ENCODE data around the gene ASIC2. TPM values are rescaled to one million over a fixed set of nuclear protein-coding genes. Genes with fewer than 3 reads are reported as not detected.
A peak's percentile ranks its signal among the peaks of the same experiment; 100 is the strongest.

ASIC2 gene
- total RNA-seq, 1 experiment from 2014 or later: 0.74 TPM

GRCh38 chr17:33260638-33261037, 32.5 kb downstream of the ASIC2 start:
- Histone ChIP-seq H3K27me3 (ENCODE audit: insufficient read depth, low read length) (no peaks in the 10 kb centered on the region), H3K4ac (ENCODE audit: low read depth, low read length) (no peak overlapping the region), H3K56ac (ENCODE audit: insufficient read length, low read depth, low read length) (no peak overlapping the region), H2AFZ (ENCODE audit: low read length) (no peak overlapping the region), H2BK20ac (ENCODE audit: low read depth, low read length, poor library complexity, severe bottlenecking) (no peak overlapping the region), H3K27ac (ENCODE audit: insufficient read length, low read depth, low read length) (no peak overlapping the region), H2AK5ac (ENCODE audit: insufficient read length, low read length) (no peak overlapping the region), H3K79me1 (ENCODE audit: insufficient read depth, low read depth, low read length, poor library complexity, severe bottlenecking) (no peaks in the 10 kb centered on the region), H3K23me2 (ENCODE audit: insufficient read length, low read depth, low read length, poor library complexity, severe bottlenecking) (no peaks in the 10 kb centered on the region), H4K20me1 (ENCODE audit: control insufficient read depth, insufficient read depth, insufficient read length) (no peaks in the 10 kb centered on the region), H4K5ac (ENCODE audit: insufficient read length, low read depth, low read length) (no peak overlapping the region), H2BK120ac (ENCODE audit: low read depth, low read length, poor library complexity, severe bottlenecking) (no peak overlapping the region), H3K4me2 (ENCODE audit: insufficient read depth, insufficient read length, low read length) (no peak overlapping the region), H3T11ph (ENCODE audit: low read length) (no peak overlapping the region), H3K14ac (ENCODE audit: insufficient read depth, low read length) (no peak overlapping the region), H3K23ac (ENCODE audit: insufficient read length, low read depth, low read length) (no peak overlapping the region), H2BK12ac (ENCODE audit: insufficient read length, low read depth, low read length) (no peak overlapping the region), H3K4me1 (ENCODE audit: insufficient read depth, low read length) (no peaks in the 10 kb centered on the region), H3K79me2 (ENCODE audit: insufficient read depth, low read length) (no peaks in the 10 kb centered on the region), H3K9ac (ENCODE audit: extremely low read depth, insufficient read length, low read length) (no peak overlapping the region), H2BK5ac (ENCODE audit: insufficient read length, low read length) (no peak overlapping the region), H2BK15ac (ENCODE audit: low read depth, low read length) (no peak overlapping the region), H3K9me3 (ENCODE audit: control insufficient read depth, low read depth, low read length) (no peaks in the 10 kb centered on the region), H3K18ac (ENCODE audit: insufficient read length, low read depth, low read length) (no peak overlapping the region), H4K8ac (replicated peaks; ENCODE audit: insufficient read length, low read depth, low read length) (no peak overlapping the region), H4K91ac (ENCODE audit: insufficient read length, low read depth, low read length) (no peak overlapping the region)
- WGBS (ENCODE audit: extremely low coverage, insufficient read length, low lambda C conversion rate): no CpG with 5 or more reads among the region's 10 CpGs
- H3K36me3 Mint-ChIP-seq (ENCODE audit: insufficient read depth in 1 of 3, low read depth in 3 of 3): no peaks in the 10 kb centered on the region
- no peaks in the 10 kb centered on the region for H3K9me3 Mint-ChIP-seq
- no peak overlapping the region for H3K27ac Mint-ChIP-seq
- H3K4me1 Mint-ChIP-seq: peaks cover 12 to 26% of the 10 kb centered on the region in 2 experiments
- peaks cover 23% of the 10 kb centered on the region for H3K27me3 Mint-ChIP-seq (ENCODE audit: low read depth)
- no peak for TF ChIP-seq CTCF (conservative IDR thresholded peaks at IDR 0.05)
- no peak overlapping the region for H3K4me3 Mint-ChIP-seq
- DNase-seq: peak; percentile 52

Data from H9 (cell line).